A673 (cell line): ENCODE results near the gene MRNIP.

Experiments
- EZH2 ChIP-seq: fragments of 200-600 bp; sonication (generic); IDR thresholded peaks from 2 replicates; pipeline ENCODE4 v1.6.1; 2017; ENCODE audit warnings: borderline replicate concordance, low read depth, mild to moderate bottlenecking, mixed read lengths, antibody characterized with exemption, low read length; ENCODE audit not compliant: poor library complexity, severe bottlenecking
- TF ChIP-seq, protein P1 (sequence below): fragments of 300-800, 200-600 bp; sonication (generic); conservative IDR thresholded peaks from 2 replicates; pipeline ENCODE4 v1.5.1; 2017; ENCODE audit warnings: low read depth, mild to moderate bottlenecking, antibody characterized with exemption, low read length, moderate library complexity, mixed read lengths

GRCh38 chr5:179821298-179822058 is 37.1 kb downstream of the MRNIP start:
- TF ChIP-seq, protein P1, sequence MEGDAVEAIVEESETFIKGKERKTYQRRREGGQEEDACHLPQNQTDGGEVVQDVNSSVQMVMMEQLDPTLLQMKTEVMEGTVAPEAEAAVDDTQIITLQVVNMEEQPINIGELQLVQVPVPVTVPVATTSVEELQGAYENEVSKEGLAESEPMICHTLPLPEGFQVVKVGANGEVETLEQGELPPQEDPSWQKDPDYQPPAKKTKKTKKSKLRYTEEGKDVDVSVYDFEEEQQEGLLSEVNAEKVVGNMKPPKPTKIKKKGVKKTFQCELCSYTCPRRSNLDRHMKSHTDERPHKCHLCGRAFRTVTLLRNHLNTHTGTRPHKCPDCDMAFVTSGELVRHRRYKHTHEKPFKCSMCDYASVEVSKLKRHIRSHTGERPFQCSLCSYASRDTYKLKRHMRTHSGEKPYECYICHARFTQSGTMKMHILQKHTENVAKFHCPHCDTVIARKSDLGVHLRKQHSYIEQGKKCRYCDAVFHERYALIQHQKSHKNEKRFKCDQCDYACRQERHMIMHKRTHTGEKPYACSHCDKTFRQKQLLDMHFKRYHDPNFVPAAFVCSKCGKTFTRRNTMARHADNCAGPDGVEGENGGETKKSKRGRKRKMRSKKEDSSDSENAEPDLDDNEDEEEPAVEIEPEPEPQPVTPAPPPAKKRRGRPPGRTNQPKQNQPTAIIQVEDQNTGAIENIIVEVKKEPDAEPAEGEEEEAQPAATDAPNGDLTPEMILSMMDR, result 0 out of 2 replicates have a peak, but pooled peaks have one; percentile 9
- TF ChIP-seq EZH2, result no peak
